HUES64 (cell line): ENCODE results near the gene STPG1.

Experiments
- H3K27ac ChIP-seq: 2 replicates; pipeline ENCODE4 v1.7.0; 2013; ENCODE audit warnings: low read depth, low read length, inconsistent platforms
- H3K27me3 ChIP-seq: 2 replicates; pipeline ENCODE4 v1.6.1; 2013; ENCODE audit warnings: mild to moderate bottlenecking, low read length; ENCODE audit not compliant: insufficient read depth
- H3K36me3 ChIP-seq: 2 replicates; pipeline ENCODE4 v1.6.1; 2013; ENCODE audit warnings: mild to moderate bottlenecking, low read length; ENCODE audit not compliant: insufficient read depth
- H3K4me1 ChIP-seq: 2 replicates; pipeline ENCODE4 v1.6.1; 2013; ENCODE audit warnings: mild to moderate bottlenecking, low read length, moderate library complexity; ENCODE audit not compliant: insufficient read depth
- H3K4me3 ChIP-seq: 2 replicates; pipeline ENCODE4 v1.5.1; 2013; ENCODE audit warnings: mild to moderate bottlenecking, low read length, moderate library complexity
- H3K9ac ChIP-seq: 2 replicates; pipeline ENCODE4 v1.6.1; 2013; ENCODE audit warnings: mild to moderate bottlenecking, low read depth, low read length
- H3K9me3 ChIP-seq: 2 replicates; pipeline ENCODE4 v1.6.1; 2013; ENCODE audit warnings: low read depth, low read length; ENCODE audit not compliant: insufficient read depth
- WGBS: fragments of 150-250, 120-280 bp; methylation state at CpG from one replicate; pipeline ENCODE4 v1.1.7; 2013; ENCODE audit warnings: missing lambda C conversion rate; 5-methylcytosine and 5-hydroxymethylcytosine counted together

STPG1 gene

DNA sequence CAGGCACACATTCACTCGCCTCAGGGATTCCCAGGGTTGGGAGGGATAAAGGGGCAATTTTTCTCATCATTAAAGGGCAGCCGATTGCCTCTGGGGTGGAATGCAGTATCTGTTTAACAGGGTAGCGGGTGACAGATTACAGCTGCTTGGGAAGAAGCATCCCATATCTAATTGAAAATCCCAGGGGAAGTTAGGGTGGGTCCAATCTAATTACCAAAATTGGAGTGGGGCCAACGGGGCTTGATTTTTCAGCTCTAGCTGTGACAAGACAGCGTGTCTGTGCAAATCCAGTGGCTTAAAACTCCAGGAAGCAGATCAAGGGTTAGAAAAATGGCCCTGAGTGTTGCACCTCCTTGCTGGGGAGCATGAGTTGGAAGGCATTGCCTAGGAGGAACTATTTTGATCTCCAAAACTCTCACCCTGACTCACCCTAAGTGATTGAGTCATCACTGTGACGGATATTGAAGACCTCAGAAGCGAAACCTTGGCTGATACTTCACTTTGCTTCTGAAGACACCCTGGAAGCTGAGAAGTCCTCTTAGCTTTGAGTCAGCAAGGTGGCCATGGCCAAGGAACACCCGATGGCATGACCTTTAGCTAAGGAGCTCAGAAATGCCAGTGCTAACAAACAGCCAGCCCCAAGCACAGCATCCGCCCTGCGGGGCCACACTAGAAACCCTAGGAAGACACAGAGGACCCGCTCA lies 48.5 kb downstream of the STPG1 start:
- H3K27ac ChIP-seq = no peak overlapping the region
- H3K9ac ChIP-seq = no peak overlapping the region
- H3K4me3 ChIP-seq = no peak overlapping the region
- H3K27me3 ChIP-seq = no peaks in the 10 kb centered on the region
- H3K36me3 ChIP-seq = no peaks in the 10 kb centered on the region
- no peaks in the 10 kb centered on the region for H3K9me3 ChIP-seq
- 90% methylated on average over 10 of the region's 11 CpGs for WGBS
- H3K4me1 ChIP-seq = peaks cover 7% of the 10 kb centered on the region; the same call in 1 of the 2 replicates

- Histone ChIP-seq H3K9ac (no peak overlapping the region), H3K4me3 (no peak overlapping the region), H3K4me1 (peaks cover 7% of the 10 kb centered on the region; the same call in 1 of the 2 replicates)
Observed at GRCh38 chr1:24364605-24364974, 49.0 kb downstream of the STPG1 start.

GRCh38 chr1:24363994-24364393 lies 49.6 kb downstream of the STPG1 start:
- no peaks in the 10 kb centered on the region for H3K36me3 ChIP-seq
- 80% methylated on average over 7 of the region's 7 CpGs for WGBS
- H3K9ac ChIP-seq = no peak overlapping the region
- no peaks in the 10 kb centered on the region for H3K27me3 ChIP-seq
- H3K27ac ChIP-seq = no peak overlapping the region
- H3K4me1 ChIP-seq = peaks cover 7% of the 10 kb centered on the region; the same call in 1 of the 2 replicates
- no peaks in the 10 kb centered on the region for H3K9me3 ChIP-seq
- H3K4me3 ChIP-seq = no peak overlapping the region

More at GRCh38 chr1:24364605-24364974, 49.0 kb downstream of the STPG1 start:
- 60% methylated on average over 2 of the region's 2 CpGs for WGBS
- Histone ChIP-seq H3K27ac (no peak overlapping the region), H3K27me3 (no peaks in the 10 kb centered on the region), H3K36me3 (no peaks in the 10 kb centered on the region), H3K9me3 (no peaks in the 10 kb centered on the region)

DNA sequence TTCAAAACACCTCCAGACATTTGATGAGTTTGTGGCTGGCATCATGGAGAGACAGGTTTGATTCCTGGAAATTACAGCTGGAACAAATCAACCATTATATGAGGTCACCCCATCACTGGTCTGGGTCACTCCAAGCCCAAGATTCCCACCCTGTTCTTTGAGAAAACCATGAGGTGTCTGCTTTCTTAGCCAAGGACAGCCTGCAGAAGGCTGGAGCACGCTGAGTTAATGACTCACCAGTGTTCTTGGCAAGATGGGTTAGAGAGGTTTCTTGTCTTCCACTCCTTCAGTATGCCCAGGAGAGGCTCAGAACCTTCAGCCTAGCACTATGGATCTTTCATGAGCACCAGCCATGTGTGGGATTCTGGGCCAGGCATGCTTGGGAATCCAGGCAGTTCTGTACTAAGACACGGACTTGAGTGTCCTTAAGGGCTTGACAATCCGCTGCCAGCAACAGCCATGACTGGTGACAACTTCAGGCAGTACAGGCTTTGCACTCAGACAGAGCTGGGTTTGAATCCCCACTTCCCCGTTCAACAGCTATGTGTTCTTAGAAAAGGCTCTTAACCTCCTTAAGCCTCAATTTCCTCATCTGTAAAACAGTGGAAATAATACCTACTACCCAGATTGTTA lies 50.5 kb downstream of the STPG1 start:
- Histone ChIP-seq H3K9ac (no peak overlapping the region), H3K4me3 (no peak overlapping the region), H3K27me3 (no peaks in the 10 kb centered on the region), H3K9me3 (no peaks in the 10 kb centered on the region), H3K4me1 (peaks cover 7% of the 10 kb centered on the region; the same call in 1 of the 2 replicates), H3K27ac (no peak overlapping the region), H3K36me3 (peaks cover 1% of the 10 kb centered on the region; the same call in 1 of the 2 replicates)
- 88% methylated on average over 4 of the region's 4 CpGs for WGBS

DNA sequence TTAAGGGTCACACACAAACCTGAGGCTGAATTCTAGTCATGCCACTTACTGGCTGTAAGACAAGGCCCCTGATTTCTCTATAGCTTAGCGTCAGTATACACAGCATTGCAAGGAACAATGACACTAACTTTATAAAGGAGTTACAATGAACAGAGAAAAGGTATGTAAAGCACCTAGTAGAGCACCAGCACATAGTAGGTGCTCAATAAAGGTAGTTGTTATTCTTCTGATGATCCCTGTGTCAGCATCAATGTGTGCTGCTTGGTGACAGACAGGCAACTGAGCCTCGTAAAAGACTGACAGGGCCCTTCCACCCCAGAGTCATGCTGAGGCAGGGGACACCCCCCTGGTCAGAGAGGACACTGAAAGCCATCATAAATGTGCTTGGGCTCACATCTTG lies 51.2 kb downstream of the STPG1 start:
- WGBS = 94% methylated on average over 2 of the region's 2 CpGs
- H3K4me1 ChIP-seq = peaks cover 7% of the 10 kb centered on the region; the same call in 1 of the 2 replicates
- H3K36me3 ChIP-seq = peaks cover 4% of the 10 kb centered on the region; the same call in 1 of the 2 replicates
- H3K4me3 ChIP-seq = no peak overlapping the region
- no peak overlapping the region for H3K27ac ChIP-seq
- H3K27me3 ChIP-seq = no peaks in the 10 kb centered on the region
- no peak overlapping the region for H3K9ac ChIP-seq
- no peaks in the 10 kb centered on the region for H3K9me3 ChIP-seq

- peaks cover 4% of the 10 kb centered on the region; the same call in 1 of the 2 replicates for H3K36me3 ChIP-seq
- no peak overlapping the region for H3K9ac ChIP-seq
- no peaks in the 10 kb centered on the region for H3K27me3 ChIP-seq
- H3K9me3 ChIP-seq = no peaks in the 10 kb centered on the region
- no peak overlapping the region for H3K27ac ChIP-seq
- peaks cover 7% of the 10 kb centered on the region; the same call in 1 of the 2 replicates for H3K4me1 ChIP-seq
- H3K4me3 ChIP-seq = no peak overlapping the region
- WGBS = 94% methylated on average over 3 of the region's 3 CpGs
Observed at GRCh38 chr1:24361811-24362210, 51.8 kb downstream of the STPG1 start.

DNA sequence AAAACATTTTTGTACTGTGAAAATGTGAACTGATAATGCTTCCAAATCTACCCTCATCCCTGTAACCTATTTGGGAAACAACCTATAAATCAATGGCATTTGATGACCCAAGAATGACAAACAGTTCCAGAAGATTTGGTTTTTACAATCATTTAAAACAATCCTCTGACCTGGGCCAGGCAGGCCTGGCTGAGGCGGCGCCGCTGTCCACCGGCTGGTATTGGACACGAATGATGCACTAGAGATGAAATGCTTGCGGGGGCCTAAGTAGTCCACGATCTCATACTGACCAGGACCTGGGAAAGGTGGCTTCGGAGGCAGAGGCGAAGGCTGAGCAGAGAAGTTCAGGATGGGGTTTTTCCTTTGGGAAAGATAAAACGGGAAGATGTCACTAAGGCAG lies 52.9 kb downstream of the STPG1 start:
- peaks cover 4% of the 10 kb centered on the region; the same call in 1 of the 2 replicates for H3K36me3 ChIP-seq
- no peaks in the 10 kb centered on the region for H3K27me3 ChIP-seq
- H3K27ac ChIP-seq = no peak overlapping the region
- H3K4me1 ChIP-seq = peaks cover 7% of the 10 kb centered on the region; the same call in 1 of the 2 replicates
- H3K9ac ChIP-seq = no peak overlapping the region
- H3K4me3 ChIP-seq = no peak overlapping the region
- no peaks in the 10 kb centered on the region for H3K9me3 ChIP-seq
- WGBS = 95% methylated on average over 10 of the region's 10 CpGs

GRCh38 chr1:24357038-24357437 lies 56.5 kb downstream of the STPG1 start:
- Histone ChIP-seq H3K36me3 (peaks cover 4% of the 10 kb centered on the region; the same call in 1 of the 2 replicates), H3K9ac (no peak overlapping the region), H3K9me3 (no peaks in the 10 kb centered on the region), H3K4me1 (no peaks in the 10 kb centered on the region), H3K4me3 (no peak overlapping the region), H3K27me3 (no peaks in the 10 kb centered on the region), H3K27ac (no peak overlapping the region)
- 92% methylated on average over 7 of the region's 7 CpGs for WGBS

DNA sequence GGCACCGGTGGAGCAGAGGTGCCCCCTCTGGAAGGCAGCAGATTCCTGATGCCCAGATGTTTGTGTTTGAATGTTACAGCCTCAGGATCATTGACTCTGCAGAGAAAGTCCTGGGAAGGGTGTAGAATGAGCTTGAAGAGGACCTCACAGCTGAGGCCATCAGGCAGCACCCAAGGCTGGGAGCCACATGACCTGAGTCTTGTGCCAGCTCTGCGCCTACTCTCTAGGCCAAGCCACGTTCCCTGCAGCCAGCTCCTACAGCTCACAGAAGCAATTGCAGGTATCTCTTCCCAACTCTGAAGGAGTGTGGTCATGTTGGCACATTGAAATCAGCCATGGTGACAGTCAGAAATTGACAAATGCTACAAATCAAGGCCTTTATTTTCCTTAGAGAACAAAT lies 58.1 kb downstream of the STPG1 start:
- WGBS = 95% methylated on average over 3 of the region's 3 CpGs
- no peaks in the 10 kb centered on the region for H3K4me1 ChIP-seq
- no peak overlapping the region for H3K4me3 ChIP-seq
- peaks cover 4% of the 10 kb centered on the region; the same call in 1 of the 2 replicates for H3K36me3 ChIP-seq
- H3K9ac ChIP-seq = no peak overlapping the region
- no peaks in the 10 kb centered on the region for H3K27me3 ChIP-seq
- H3K9me3 ChIP-seq = no peaks in the 10 kb centered on the region
- H3K27ac ChIP-seq = no peak overlapping the region

GRCh38 chr1:24353292-24353891 lies 60.2 kb downstream of the STPG1 start:
- Histone ChIP-seq H3K4me3 (no peak overlapping the region), H3K9ac (no peak overlapping the region), H3K27ac (no peak overlapping the region), H3K9me3 (no peaks in the 10 kb centered on the region), H3K27me3 (no peaks in the 10 kb centered on the region), H3K36me3 (peaks cover 4% of the 10 kb centered on the region), H3K4me1 (no peaks in the 10 kb centered on the region)
- 93% methylated on average over 4 of the region's 4 CpGs for WGBS

DNA sequence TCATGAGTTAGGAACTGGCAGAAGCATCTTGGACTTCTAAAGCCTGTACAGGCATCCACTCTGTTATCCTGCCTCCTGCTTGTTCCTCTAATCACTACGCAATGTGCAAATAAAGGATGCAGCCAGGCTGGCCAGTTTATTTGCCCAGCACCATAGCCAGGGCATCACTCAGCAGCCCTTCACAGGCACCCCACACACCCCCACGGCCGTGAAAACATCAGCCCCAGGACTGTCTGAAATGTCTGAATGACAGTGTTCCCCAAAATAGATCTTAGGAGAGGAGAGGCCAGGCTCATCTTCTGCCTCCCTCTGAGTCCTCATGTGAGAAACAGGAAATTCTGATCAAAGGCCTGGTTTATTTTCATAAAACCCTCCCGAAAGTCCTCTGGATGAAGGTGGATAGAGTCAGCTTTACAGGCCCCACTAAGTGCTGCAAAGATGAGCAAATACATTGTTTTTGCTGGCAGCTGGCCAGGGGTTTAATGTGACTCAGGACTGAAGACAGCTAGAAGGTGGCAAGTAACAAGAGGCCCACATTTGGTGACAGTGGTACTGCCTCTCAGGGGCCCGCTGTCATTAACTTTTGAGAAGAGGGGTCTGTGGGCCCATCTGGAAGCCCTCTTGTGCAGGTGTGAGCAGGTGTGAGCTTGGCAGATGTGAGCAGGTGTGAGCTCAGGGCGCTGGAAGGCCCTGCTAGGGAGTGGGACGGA lies 61.5 kb downstream of the STPG1 start:
- Histone ChIP-seq H3K9ac (no peak overlapping the region), H3K4me1 (no peaks in the 10 kb centered on the region), H3K27ac (no peak overlapping the region), H3K4me3 (no peak overlapping the region), H3K36me3 (no peaks in the 10 kb centered on the region; the same call in 1 of the 2 replicates), H3K9me3 (no peaks in the 10 kb centered on the region), H3K27me3 (no peaks in the 10 kb centered on the region)
- WGBS = 97% methylated on average over 7 of the region's 7 CpGs
